C4-2B (cell line): Measurements from ENCODE around the gene OR5T2.
"Not testable (repeated sequence)": the region's sequence is repeated elsewhere in the genome, so short reads cannot be mapped to it uniquely, and the experiment has no call there.

Source experiments
- H3K27ac ChIP-seq: fragments of 450-650 bp; 2 replicates; pipeline ENCODE4 v1.5.1; 2017
- CTCF ChIP-seq: fragments of 450-650 bp; conservative IDR thresholded peaks from 2 replicates; pipeline ENCODE4 v1.5.1; 2017; ENCODE audit warnings: mild to moderate bottlenecking
- ZFX ChIP-seq: fragments of 450-650 bp; IDR thresholded peaks from 2 replicates; pipeline ENCODE4 v1.6.1; 2017

The OR5T2 gene

GRCh38 chr11:56234155-56234554 lies at the start of gene OR5T2:
TSS of gene OR5T2 (minus strand) at chr11:56234255. CDS start at chr11:56233062, 1,193 bp downstream.
- TF ChIP-seq ZFX: no peak
- TF ChIP-seq CTCF: no peak
- H3K27ac ChIP-seq: no peak within 1 kb of the TSS

- no peak within 1 kb of the TSS for H3K27ac ChIP-seq
- no peak for TF ChIP-seq CTCF
- no peak for TF ChIP-seq ZFX
Observed at GRCh38 chr11:56273854-56274253, 39.8 kb upstream of the OR5T2 start, which contains the start of gene OR5T1. TSS of gene OR5T1 (plus strand) at chr11:56274154. CDS start at chr11:56275639, 1,485 bp downstream.

- TF ChIP-seq CTCF (no peak), ZFX (no peak)
- H3K27ac ChIP-seq: no peak overlapping the region
Observed at GRCh38 chr11:56271092-56271491, 37.0 kb upstream of the OR5T2 start.

- no peak within 1 kb of the TSS for H3K27ac ChIP-seq
- TF ChIP-seq ZFX: no peak
- TF ChIP-seq CTCF: no peak
Observed at GRCh38 chr11:56251954-56252353, 17.9 kb upstream of the OR5T2 start, which contains the start of gene OR5T3. TSS of gene OR5T3 (plus strand) at chr11:56252254. CDS start at chr11:56252254, 0 bp downstream.

GRCh38 chr11:56219735-56220134 lies 14.3 kb downstream of the OR5T2 start:
- not testable (repeated sequence) for H3K27ac ChIP-seq

- no peak overlapping the region for H3K27ac ChIP-seq
- no peak for TF ChIP-seq CTCF
- no peak for TF ChIP-seq ZFX
Observed at GRCh38 chr11:56214537-56214936, 19.5 kb downstream of the OR5T2 start.

GRCh38 chr11:56207790-56208189 lies 26.3 kb downstream of the OR5T2 start:
- TF ChIP-seq CTCF (no peak), ZFX (no peak)
- H3K27ac ChIP-seq: no peak overlapping the region

GRCh38 chr11:56197367-56197766 lies 36.7 kb downstream of the OR5T2 start:
- TF ChIP-seq CTCF (no peak), ZFX (no peak)
- H3K27ac ChIP-seq: no peak overlapping the region
